HEK293 (cell line): ENCODE measurements around the gene HMCN1.

Experiments
- CTCF ChIA-PET: fragments of 350-600 bp; formaldehyde crosslinking; extraction: SDS; loops from one replicate; lab custom pipeline; 2021; ENCODE audit warnings: antibody characterized with exemption; lab: Yijun Ruan, JAX
- POLR2A ChIA-PET: fragments of 300-600 bp; formaldehyde crosslinking; extraction: SDS; loops from one replicate; lab custom pipeline; 2020; ENCODE audit warnings: antibody characterized with exemption, inconsistent platforms; lab: Yijun Ruan, JAX
- H3K27ac ChIP-seq: fragments of 200-500 bp; sonication (Bioruptor generic); 2 replicates; pipeline ENCODE4 v1.5.1; 2014; ENCODE audit warnings: low read depth, low read length, control low read depth, inconsistent platforms; ENCODE audit errors: extremely low read depth
- H3K36me3 ChIP-seq, 2 experiments: fragments of 200-500 bp in 1 of 2; sonication (Bioruptor generic) in 1 of 2; 1 replicate in 1 of 2; 2 replicates in 1 of 2; pipeline ENCODE4 v1.5.1; 2014 to 2017; ENCODE audit warnings: inconsistent platforms in 2 of 2, low read length in 2 of 2; ENCODE audit not compliant: control insufficient read depth in 2 of 2, insufficient read depth in 1 of 2
- H3K4me1 ChIP-seq: fragments of 200-500 bp; sonication (Bioruptor generic); 2 replicates; pipeline ENCODE4 v1.5.1; 2014; ENCODE audit warnings: mild to moderate bottlenecking, low read length, inconsistent platforms; ENCODE audit not compliant: control insufficient read depth, insufficient read depth
- H3K4me3 ChIP-seq: 2 replicates; pipeline ENCODE4 v1.5.1; 2011; ENCODE audit warnings: low read depth, mild to moderate bottlenecking, control low read depth, low read length, moderate library complexity
- H3K9me3 ChIP-seq: fragments of 200-500 bp; sonication (Bioruptor generic); 2 replicates; pipeline ENCODE4 v1.5.1; 2014; ENCODE audit warnings: low read depth, low read length, inconsistent platforms; ENCODE audit not compliant: control insufficient read depth, insufficient read depth
- GLI2 ChIP-seq: fragments of 450-650 bp; formaldehyde crosslinking; IDR thresholded peaks from 2 replicates; pipeline ENCODE4; 2017; ENCODE audit warnings: missing biosample characterization, missing genetic modification characterization, low read depth, borderline replicate concordance
- GLIS1 ChIP-seq: fragments of 450-650 bp; formaldehyde crosslinking; IDR thresholded peaks from 2 replicates; pipeline ENCODE4 v1.5.1; 2016; ENCODE audit warnings: missing biosample characterization, missing genetic modification characterization
- SCRT1 ChIP-seq: fragments of 450-650 bp; formaldehyde crosslinking; IDR thresholded peaks from 2 replicates; pipeline ENCODE4 v1.5.1; 2016; ENCODE audit warnings: missing biosample characterization, missing genetic modification characterization, borderline replicate concordance
- SCRT2 ChIP-seq: fragments of 450-650 bp; formaldehyde crosslinking; IDR thresholded peaks from 2 replicates; pipeline ENCODE4 v1.5.1; 2016; ENCODE audit warnings: missing biosample characterization, missing genetic modification characterization
- SETDB1 ChIP-seq: IDR thresholded peaks from one replicate; pipeline ENCODE4 v1.6.1; 2017; ENCODE audit warnings: mild to moderate bottlenecking, low read length, moderate library complexity, mixed read lengths; ENCODE audit not compliant: insufficient read length
- TRIM28 ChIP-seq: IDR thresholded peaks from 2 replicates; pipeline ENCODE4 v1.6.1; 2011; ENCODE audit warnings: low read length, control low read depth, borderline replicate concordance
- ZFHX2 ChIP-seq: fragments of 450-650 bp; formaldehyde crosslinking; conservative IDR thresholded peaks from 2 replicates; pipeline ENCODE4 v1.5.1; 2016; ENCODE audit warnings: missing biosample characterization, missing genetic modification characterization
- ZNF302 ChIP-seq: fragments of 450-650 bp; formaldehyde crosslinking; IDR thresholded peaks from 2 replicates; pipeline ENCODE4 v1.5.1; 2016; ENCODE audit warnings: missing biosample characterization, missing genetic modification characterization, low read depth
- ZNF324 ChIP-seq: fragments of 450-650 bp; formaldehyde crosslinking; IDR thresholded peaks from 2 replicates; pipeline ENCODE4 v1.5.1; 2016; ENCODE audit warnings: missing biosample characterization, missing genetic modification characterization
- ZNF404 ChIP-seq: fragments of 450-650 bp; formaldehyde crosslinking; IDR thresholded peaks from 2 replicates; pipeline ENCODE4 v1.5.1; 2017; ENCODE audit warnings: missing biosample characterization, missing genetic modification characterization
- ZNF433 ChIP-seq: fragments of 450-650 bp; formaldehyde crosslinking; IDR thresholded peaks from 2 replicates; pipeline ENCODE4 v1.5.1; 2016; ENCODE audit warnings: missing biosample characterization, missing genetic modification characterization, low read depth
- ZNF610 ChIP-seq: fragments of 450-650 bp; formaldehyde crosslinking; IDR thresholded peaks from 2 replicates; pipeline ENCODE4 v1.5.1; 2016; ENCODE audit warnings: missing biosample characterization, missing genetic modification characterization, borderline replicate concordance
- ZNF660 ChIP-seq: fragments of 450-650 bp; IDR thresholded peaks from 2 replicates; pipeline ENCODE4 v1.5.1; 2018; ENCODE audit warnings: missing biosample characterization, mild to moderate bottlenecking, missing genetic modification characterization
- ZNF677 ChIP-seq: fragments of 450-650 bp; IDR thresholded peaks from 2 replicates; pipeline ENCODE4 v1.5.0; 2018; ENCODE audit warnings: missing biosample characterization, mild to moderate bottlenecking, missing genetic modification characterization, moderate library complexity
- ZNF76 ChIP-seq: fragments of 450-650 bp; formaldehyde crosslinking; IDR thresholded peaks from 2 replicates; pipeline ENCODE4; 2016; ENCODE audit warnings: low read depth, missing biosample characterization, missing genetic modification characterization, borderline replicate concordance
- ZNF792 ChIP-seq: fragments of 450-650 bp; formaldehyde crosslinking; IDR thresholded peaks from 2 replicates; pipeline ENCODE4 v1.5.1; 2016; ENCODE audit warnings: missing biosample characterization, missing genetic modification characterization
- ZSCAN23 ChIP-seq: fragments of 450-650 bp; formaldehyde crosslinking; IDR thresholded peaks from 2 replicates; pipeline ENCODE4 v1.5.1; 2016; ENCODE audit warnings: missing biosample characterization, missing genetic modification characterization
- TF ChIP-seq, protein P1 (sequence below): fragments of 450-650 bp; formaldehyde crosslinking; IDR thresholded peaks from 2 replicates; pipeline ENCODE4 v1.5.1; 2016; ENCODE audit warnings: missing biosample characterization, missing genetic modification characterization, low read depth
- TF ChIP-seq, protein P2 (sequence below): fragments of 450-650 bp; formaldehyde crosslinking; IDR thresholded peaks from 2 replicates; pipeline ENCODE4 v1.5.1; 2017; ENCODE audit warnings: missing biosample characterization, missing genetic modification characterization
- TF ChIP-seq, protein P3 (sequence below): fragments of 450-650 bp; IDR thresholded peaks from 2 replicates; pipeline ENCODE4 v1.5.1; 2018; ENCODE audit warnings: missing biosample characterization, mild to moderate bottlenecking, missing genetic modification characterization
- TF ChIP-seq, protein P4 (sequence below): fragments of 450-650 bp; formaldehyde crosslinking; IDR thresholded peaks from 2 replicates; pipeline ENCODE4 v1.5.1; 2017; ENCODE audit warnings: missing biosample characterization, missing genetic modification characterization

Gene HMCN1

DNA sequence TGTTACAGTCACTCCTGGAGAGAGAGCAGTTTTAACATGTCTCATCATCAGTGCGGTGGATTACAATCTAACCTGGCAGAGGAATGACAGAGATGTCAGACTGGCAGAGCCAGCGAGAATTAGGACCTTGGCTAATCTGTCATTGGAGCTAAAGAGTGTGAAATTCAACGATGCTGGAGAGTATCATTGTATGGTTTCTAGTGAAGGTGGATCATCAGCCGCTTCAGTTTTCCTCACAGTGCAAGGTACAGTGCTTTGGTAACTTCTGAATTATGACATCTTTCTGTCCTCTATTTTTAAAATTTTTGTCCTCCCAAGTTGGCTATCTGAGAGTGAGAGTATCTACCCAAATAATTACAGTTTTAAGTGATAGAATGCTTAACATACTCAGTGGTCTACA lies 199.4 kb downstream of the HMCN1 start:
- Histone ChIP-seq H3K9me3 (no peaks in the 10 kb centered on the region), H3K36me3 (no peaks in the 10 kb centered on the region), H3K4me1 (no peaks in the 10 kb centered on the region), H3K27ac (no peak overlapping the region), H3K4me3 (no peak overlapping the region)
- ChIA-PET POLR2A (no interaction called here), CTCF (interaction anchor here (0.7 kb wide), 1 partner anchor 77 kb away, joined by 4 read pairs; no protein-coding TSS in a partner anchor)
- TF ChIP-seq ZNF792 (no peak), SETDB1 (no peak), ZNF660 (tag by site-specific recombination) (no peak), ZNF324 (tag by site-specific recombination) (no peak), TRIM28 (no peak), ZNF76 (no peak), ZNF433 (tag by site-specific recombination) (no peak), SCRT2 (no peak), ZNF677 (no peak), ZFHX2 (tag by site-specific recombination) (no peak), ZSCAN23 (tag by site-specific recombination) (no peak), SCRT1 (no peak), ZNF302 (no peak)
- TF ChIP-seq, protein P1, sequence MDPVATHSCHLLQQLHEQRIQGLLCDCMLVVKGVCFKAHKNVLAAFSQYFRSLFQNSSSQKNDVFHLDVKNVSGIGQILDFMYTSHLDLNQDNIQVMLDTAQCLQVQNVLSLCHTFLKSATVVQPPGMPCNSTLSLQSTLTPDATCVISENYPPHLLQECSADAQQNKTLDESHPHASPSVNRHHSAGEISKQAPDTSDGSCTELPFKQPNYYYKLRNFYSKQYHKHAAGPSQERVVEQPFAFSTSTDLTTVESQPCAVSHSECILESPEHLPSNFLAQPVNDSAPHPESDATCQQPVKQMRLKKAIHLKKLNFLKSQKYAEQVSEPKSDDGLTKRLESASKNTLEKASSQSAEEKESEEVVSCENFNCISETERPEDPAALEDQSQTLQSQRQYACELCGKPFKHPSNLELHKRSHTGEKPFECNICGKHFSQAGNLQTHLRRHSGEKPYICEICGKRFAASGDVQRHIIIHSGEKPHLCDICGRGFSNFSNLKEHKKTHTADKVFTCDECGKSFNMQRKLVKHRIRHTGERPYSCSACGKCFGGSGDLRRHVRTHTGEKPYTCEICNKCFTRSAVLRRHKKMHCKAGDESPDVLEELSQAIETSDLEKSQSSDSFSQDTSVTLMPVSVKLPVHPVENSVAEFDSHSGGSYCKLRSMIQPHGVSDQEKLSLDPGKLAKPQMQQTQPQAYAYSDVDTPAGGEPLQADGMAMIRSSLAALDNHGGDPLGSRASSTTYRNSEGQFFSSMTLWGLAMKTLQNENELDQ (tag by site-specific recombination) = no peak
- TF ChIP-seq, protein P2, sequence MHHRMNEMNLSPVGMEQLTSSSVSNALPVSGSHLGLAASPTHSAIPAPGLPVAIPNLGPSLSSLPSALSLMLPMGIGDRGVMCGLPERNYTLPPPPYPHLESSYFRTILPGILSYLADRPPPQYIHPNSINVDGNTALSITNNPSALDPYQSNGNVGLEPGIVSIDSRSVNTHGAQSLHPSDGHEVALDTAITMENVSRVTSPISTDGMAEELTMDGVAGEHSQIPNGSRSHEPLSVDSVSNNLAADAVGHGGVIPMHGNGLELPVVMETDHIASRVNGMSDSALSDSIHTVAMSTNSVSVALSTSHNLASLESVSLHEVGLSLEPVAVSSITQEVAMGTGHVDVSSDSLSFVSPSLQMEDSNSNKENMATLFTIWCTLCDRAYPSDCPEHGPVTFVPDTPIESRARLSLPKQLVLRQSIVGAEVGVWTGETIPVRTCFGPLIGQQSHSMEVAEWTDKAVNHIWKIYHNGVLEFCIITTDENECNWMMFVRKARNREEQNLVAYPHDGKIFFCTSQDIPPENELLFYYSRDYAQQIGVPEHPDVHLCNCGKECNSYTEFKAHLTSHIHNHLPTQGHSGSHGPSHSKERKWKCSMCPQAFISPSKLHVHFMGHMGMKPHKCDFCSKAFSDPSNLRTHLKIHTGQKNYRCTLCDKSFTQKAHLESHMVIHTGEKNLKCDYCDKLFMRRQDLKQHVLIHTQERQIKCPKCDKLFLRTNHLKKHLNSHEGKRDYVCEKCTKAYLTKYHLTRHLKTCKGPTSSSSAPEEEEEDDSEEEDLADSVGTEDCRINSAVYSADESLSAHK (tag by site-specific recombination) = no peak
- TF ChIP-seq, protein P3, sequence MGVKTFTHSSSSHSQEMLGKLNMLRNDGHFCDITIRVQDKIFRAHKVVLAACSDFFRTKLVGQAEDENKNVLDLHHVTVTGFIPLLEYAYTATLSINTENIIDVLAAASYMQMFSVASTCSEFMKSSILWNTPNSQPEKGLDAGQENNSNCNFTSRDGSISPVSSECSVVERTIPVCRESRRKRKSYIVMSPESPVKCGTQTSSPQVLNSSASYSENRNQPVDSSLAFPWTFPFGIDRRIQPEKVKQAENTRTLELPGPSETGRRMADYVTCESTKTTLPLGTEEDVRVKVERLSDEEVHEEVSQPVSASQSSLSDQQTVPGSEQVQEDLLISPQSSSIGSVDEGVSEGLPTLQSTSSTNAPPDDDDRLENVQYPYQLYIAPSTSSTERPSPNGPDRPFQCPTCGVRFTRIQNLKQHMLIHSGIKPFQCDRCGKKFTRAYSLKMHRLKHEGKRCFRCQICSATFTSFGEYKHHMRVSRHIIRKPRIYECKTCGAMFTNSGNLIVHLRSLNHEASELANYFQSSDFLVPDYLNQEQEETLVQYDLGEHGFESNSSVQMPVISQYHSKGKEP = no peak

DNA sequence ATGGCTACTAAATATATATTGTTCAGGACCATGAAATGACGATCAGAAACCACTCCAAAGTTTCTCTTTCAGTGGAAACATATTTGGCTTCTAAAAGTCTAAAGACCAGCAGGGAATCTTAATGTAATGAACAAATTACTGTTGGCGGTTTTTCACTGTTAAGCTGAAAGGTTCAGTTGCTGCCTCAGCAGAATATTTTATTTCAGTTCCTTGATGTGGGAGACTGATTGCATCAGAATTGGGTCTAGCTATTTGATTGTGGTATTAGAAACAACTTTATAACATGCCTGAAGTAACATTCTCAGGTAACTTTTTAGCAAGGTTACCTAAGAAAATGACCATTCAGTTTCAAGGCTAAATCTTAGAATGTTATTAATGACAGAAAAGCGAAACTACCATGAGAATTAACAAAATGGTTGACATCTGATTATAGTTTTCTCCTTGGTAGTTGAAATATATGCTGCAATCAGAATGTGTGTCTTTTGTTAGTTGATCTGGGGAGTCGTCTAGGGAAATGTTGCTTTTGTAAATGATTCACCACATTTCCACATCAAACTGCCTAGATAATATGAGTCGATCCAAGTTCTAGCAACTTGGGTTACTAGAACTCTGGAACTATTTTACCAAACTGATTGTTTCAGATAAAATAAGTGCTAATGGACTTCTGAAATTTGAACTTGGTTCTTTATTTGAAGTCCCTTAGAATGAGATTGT lies 200.4 kb downstream of the HMCN1 start:
- H3K9me3 ChIP-seq = no peaks in the 10 kb centered on the region
- no peak for TF ChIP-seq SCRT2
- no peak for TF ChIP-seq ZNF404 (tag by site-specific recombination)
- TF ChIP-seq, protein P4, sequence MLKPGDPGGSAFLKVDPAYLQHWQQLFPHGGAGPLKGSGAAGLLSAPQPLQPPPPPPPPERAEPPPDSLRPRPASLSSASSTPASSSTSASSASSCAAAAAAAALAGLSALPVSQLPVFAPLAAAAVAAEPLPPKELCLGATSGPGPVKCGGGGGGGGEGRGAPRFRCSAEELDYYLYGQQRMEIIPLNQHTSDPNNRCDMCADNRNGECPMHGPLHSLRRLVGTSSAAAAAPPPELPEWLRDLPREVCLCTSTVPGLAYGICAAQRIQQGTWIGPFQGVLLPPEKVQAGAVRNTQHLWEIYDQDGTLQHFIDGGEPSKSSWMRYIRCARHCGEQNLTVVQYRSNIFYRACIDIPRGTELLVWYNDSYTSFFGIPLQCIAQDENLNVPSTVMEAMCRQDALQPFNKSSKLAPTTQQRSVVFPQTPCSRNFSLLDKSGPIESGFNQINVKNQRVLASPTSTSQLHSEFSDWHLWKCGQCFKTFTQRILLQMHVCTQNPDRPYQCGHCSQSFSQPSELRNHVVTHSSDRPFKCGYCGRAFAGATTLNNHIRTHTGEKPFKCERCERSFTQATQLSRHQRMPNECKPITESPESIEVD (tag by site-specific recombination) = no peak
- no peak for TF ChIP-seq ZNF610 (tag by site-specific recombination)
- no peak for TF ChIP-seq ZFHX2 (tag by site-specific recombination)
- TF ChIP-seq GLIS1 (tag by site-specific recombination) = no peak
- TF ChIP-seq GLI2 (tag by site-specific recombination) = no peak
- no peaks in the 10 kb centered on the region for H3K36me3 ChIP-seq
- ChIA-PET CTCF (no interaction called here), POLR2A (no interaction called here)
- no peaks in the 10 kb centered on the region for H3K4me1 ChIP-seq
- no peak overlapping the region for H3K4me3 ChIP-seq
- H3K27ac ChIP-seq = no peak overlapping the region
